NK-92 (cell line): ENCODE data around the gene SLC17A5.
"Not testable (repeated sequence)": the region's sequence is repeated elsewhere in the genome, so short reads cannot be mapped to it uniquely, and the experiment has no call there.

Experiments
- DNase-seq: peaks from one replicate; lab custom pipeline; 2025; ENCODE audit not compliant: unreplicated experiment; lab: John Stamatoyannopoulos, UW

Gene SLC17A5

GRCh38 chr6:73653571-73654424, at the start of gene SLC17A5:
Gene SLC17A5, minus strand, starts transcription at chr6:73653992. Its CDS starts 106 bp downstream, at chr6:73653886.
- peak; percentile 37 for DNase-seq

GRCh38 chr6:73703466-73703865, 49.7 kb upstream of the SLC17A5 start:
- no peak for DNase-seq

- no peak for DNase-seq
Observed at GRCh38 chr6:73702444-73702843, 48.7 kb upstream of the SLC17A5 start.

- DNase-seq: no peak
Observed at GRCh38 chr6:73699676-73700459, 46.1 kb upstream of the SLC17A5 start.

GRCh38 chr6:73696966-73697655, 43.3 kb upstream of the SLC17A5 start:
- DNase-seq: no peak

GRCh38 chr6:73695619-73696421, 42.0 kb upstream of the SLC17A5 start, which contains the start of gene CD109:
Gene CD109, plus strand, starts transcription at chr6:73696203. Its CDS starts 13 bp downstream, at chr6:73696216.
- no peak for DNase-seq

- DNase-seq: no peak
Observed at GRCh38 chr6:73694711-73695411, 41.1 kb upstream of the SLC17A5 start.

GRCh38 chr6:73691512-73691911, 37.7 kb upstream of the SLC17A5 start:
- no peak for DNase-seq

- no peak for DNase-seq
Observed at GRCh38 chr6:73690056-73690455, 36.3 kb upstream of the SLC17A5 start.

- no peak for DNase-seq
Observed at GRCh38 chr6:73688351-73688750, 34.6 kb upstream of the SLC17A5 start.

GRCh38 chr6:73683574-73683973, 29.8 kb upstream of the SLC17A5 start:
- not testable (repeated sequence) for DNase-seq

- no peak for DNase-seq
Observed at GRCh38 chr6:73680289-73680918, 26.6 kb upstream of the SLC17A5 start.

GRCh38 chr6:73679846-73680245, 26.1 kb upstream of the SLC17A5 start:
- not testable (repeated sequence) for DNase-seq

- DNase-seq: no peak
Observed at GRCh38 chr6:73679009-73679408, 25.2 kb upstream of the SLC17A5 start.

GRCh38 chr6:73675466-73676098, 21.8 kb upstream of the SLC17A5 start:
- no peak for DNase-seq

- no peak for DNase-seq
Observed at GRCh38 chr6:73671911-73672685, 18.3 kb upstream of the SLC17A5 start.

- no peak for DNase-seq
Observed at GRCh38 chr6:73669005-73669404, 15.2 kb upstream of the SLC17A5 start.

- DNase-seq: no peak
Observed at GRCh38 chr6:73667798-73668197, 14.0 kb upstream of the SLC17A5 start.
